Stimulated activated CD8-positive, alpha-beta memory T cell treated with anti-CD3 and anti-CD28 coated beads, Interleukin-15, amount 100 ng/mL, for 24 hours (primary cell): Measurements from ENCODE around the gene PSAPL1.

ENCODE experiments used
- DNase-seq: peaks from one replicate; pipeline ENCODE4 v3.0.0-alpha.2; 2020; ENCODE audit warnings: low read depth

Gene PSAPL1

GRCh38 chr4:7434766-7435150 lies at the start of gene PSAPL1:
PSAPL1 (minus strand) TSS chr4:7434930; CDS start chr4:7434879, 51 bp downstream.
- DNase-seq, result no peak

GRCh38 chr4:7481227-7481626 lies 46.5 kb upstream of the PSAPL1 start:
- DNase-seq, result no peak

GRCh38 chr4:7480423-7480822 lies 45.7 kb upstream of the PSAPL1 start:
- no peak for DNase-seq

- DNase-seq, result no peak
These were observed 43.9 kb upstream of the PSAPL1 start for GRCh38 chr4:7478665-7479064.

GRCh38 chr4:7477695-7478094 lies 43.0 kb upstream of the PSAPL1 start:
- DNase-seq, result no peak

GRCh38 chr4:7476820-7477219 lies 42.1 kb upstream of the PSAPL1 start:
- no peak for DNase-seq

GRCh38 chr4:7475207-7475606 lies 40.5 kb upstream of the PSAPL1 start:
- no peak for DNase-seq

GRCh38 chr4:7474320-7474719 lies 39.6 kb upstream of the PSAPL1 start:
- no peak for DNase-seq

- no peak for DNase-seq
These were observed 38.4 kb upstream of the PSAPL1 start for GRCh38 chr4:7473081-7473480.

GRCh38 chr4:7472442-7473013 lies 37.8 kb upstream of the PSAPL1 start:
- no peak for DNase-seq

- DNase-seq, result no peak
These were observed 35.9 kb upstream of the PSAPL1 start for GRCh38 chr4:7470522-7471128.

- DNase-seq, result no peak
These were observed 35.4 kb upstream of the PSAPL1 start for GRCh38 chr4:7470111-7470510.

GRCh38 chr4:7469023-7469422 lies 34.3 kb upstream of the PSAPL1 start:
- DNase-seq, result no peak

GRCh38 chr4:7467471-7467870 lies 32.7 kb upstream of the PSAPL1 start:
- no peak for DNase-seq

- DNase-seq, result no peak
These were observed 32.2 kb upstream of the PSAPL1 start for GRCh38 chr4:7466904-7467303.

- DNase-seq, result no peak
These were observed 31.5 kb upstream of the PSAPL1 start for GRCh38 chr4:7466215-7466614.

- DNase-seq, result no peak
These were observed 30.3 kb upstream of the PSAPL1 start for GRCh38 chr4:7465017-7465416.

GRCh38 chr4:7464259-7464655 lies 29.5 kb upstream of the PSAPL1 start:
- no peak for DNase-seq

GRCh38 chr4:7463566-7464258 lies 29.0 kb upstream of the PSAPL1 start:
- DNase-seq, result no peak

GRCh38 chr4:7462509-7462971 lies 27.8 kb upstream of the PSAPL1 start:
- no peak for DNase-seq

GRCh38 chr4:7461230-7461629 lies 26.5 kb upstream of the PSAPL1 start:
- DNase-seq, result no peak

GRCh38 chr4:7460566-7460965 lies 25.8 kb upstream of the PSAPL1 start:
- no peak for DNase-seq

- no peak for DNase-seq
These were observed 24.7 kb upstream of the PSAPL1 start for GRCh38 chr4:7459471-7459870.

- no peak for DNase-seq
These were observed 23.7 kb upstream of the PSAPL1 start for GRCh38 chr4:7458477-7458876.
